KOPT-K1 (cell line): ENCODE data around the gene CTCF.
A peak's percentile ranks its signal among the peaks of the same experiment; 100 is the strongest.

Experiments used
- H3K27ac ChIP-seq: fragments of 200-600 bp; sonication (generic); 2 replicates; pipeline ENCODE4 v1.5.1; 2016; ENCODE audit warnings: antibody characterized with exemption, mild to moderate bottlenecking, low read depth, low read length; ENCODE audit not compliant: poor library complexity, severe bottlenecking
- H3K36me3 ChIP-seq: fragments of 200-600 bp; sonication (generic); 2 replicates; pipeline ENCODE4 v1.5.1; 2017; ENCODE audit warnings: antibody characterized with exemption, mild to moderate bottlenecking, low read length, moderate library complexity; ENCODE audit not compliant: insufficient read depth
- H3K9me3 ChIP-seq: fragments of 200-600 bp; sonication (generic); 2 replicates; pipeline ENCODE4 v1.5.1; 2017; ENCODE audit warnings: antibody characterized with exemption, low read length, mild to moderate bottlenecking; ENCODE audit not compliant: insufficient read depth, poor library complexity, severe bottlenecking

Gene CTCF

DNA sequence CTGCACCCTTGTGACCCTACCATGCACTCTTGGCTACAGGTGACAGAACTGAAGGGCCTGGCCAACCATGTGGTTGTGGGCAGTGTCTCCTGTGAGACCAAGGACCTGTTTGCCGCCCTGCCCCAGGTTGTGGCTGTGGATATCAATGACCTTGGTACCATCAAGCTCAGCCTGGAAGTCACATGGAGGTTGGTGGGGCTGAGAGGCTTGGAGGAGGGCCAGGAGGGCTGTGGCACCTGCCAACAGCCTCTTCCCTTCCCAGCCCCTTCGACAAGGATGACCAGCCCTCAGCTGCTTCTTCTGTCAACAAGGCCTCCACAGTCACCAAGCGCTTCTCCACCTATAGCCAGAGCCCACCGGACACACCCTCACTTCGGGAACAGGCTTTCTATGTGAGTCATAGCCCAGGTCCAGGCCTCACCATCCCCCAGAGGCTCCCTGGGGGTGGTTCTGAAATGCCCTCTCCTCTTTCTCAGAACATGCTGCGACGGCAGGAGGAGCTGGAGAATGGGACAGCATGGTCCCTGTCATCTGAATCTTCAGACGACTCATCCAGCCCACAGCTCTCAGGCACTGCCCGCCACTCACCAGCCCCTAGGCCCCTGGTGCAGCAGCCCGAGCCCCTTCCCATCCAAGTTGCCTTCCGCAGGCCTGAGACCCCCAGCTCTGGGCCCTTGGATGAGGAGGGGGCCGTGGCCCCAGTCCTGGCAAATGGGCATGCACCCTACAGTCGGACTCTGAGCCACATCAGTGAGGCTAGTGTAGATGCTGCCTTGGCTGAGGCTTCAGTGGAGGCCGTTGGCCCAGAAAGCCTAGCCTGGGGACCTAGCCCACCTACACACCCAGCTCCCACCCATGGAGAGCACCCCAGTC is 20.7 kb upstream of the CTCF start:
- Histone ChIP-seq H3K27ac (peak overlapping the region; percentile 32), H3K9me3 (no peaks in the 10 kb centered on the region), H3K36me3 (peaks cover 61% of the 10 kb centered on the region)

DNA sequence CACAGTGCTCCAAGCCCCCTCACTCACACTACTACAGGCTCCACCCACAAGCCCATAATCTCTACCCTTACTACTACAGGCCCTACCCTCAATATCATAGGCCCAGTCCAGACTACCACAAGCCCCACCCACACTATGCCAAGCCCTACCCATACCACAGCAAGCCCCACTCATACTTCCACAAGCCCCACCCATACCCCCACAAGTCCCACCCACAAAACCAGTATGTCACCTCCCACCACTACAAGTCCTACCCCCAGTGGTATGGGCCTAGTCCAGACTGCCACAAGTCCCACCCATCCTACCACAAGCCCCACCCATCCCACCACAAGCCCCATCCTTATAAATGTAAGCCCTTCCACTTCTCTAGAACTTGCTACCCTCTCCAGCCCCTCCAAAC is 19.9 kb upstream of the CTCF start:
- Histone ChIP-seq H3K36me3 (peaks cover 61% of the 10 kb centered on the region), H3K9me3 (no peaks in the 10 kb centered on the region), H3K27ac (peak overlapping the region; percentile 32)

DNA sequence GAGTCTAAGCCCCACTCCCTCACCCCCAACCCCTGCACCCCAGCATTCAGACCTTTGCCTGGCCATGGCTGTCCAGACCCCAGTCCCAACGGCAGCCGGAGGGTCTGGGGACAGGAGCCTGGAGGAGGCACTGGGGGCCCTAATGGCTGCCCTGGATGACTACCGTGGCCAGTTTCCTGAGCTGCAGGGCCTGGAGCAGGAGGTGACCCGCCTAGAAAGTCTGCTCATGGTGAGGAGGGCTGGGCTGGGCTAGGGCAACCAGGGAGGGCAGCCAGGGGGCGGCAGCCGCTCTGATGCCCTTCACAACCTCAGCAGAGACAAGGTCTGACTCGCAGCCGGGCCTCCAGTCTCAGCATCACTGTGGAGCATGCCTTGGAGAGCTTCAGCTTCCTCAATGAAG is 19.3 kb upstream of the CTCF start:
- Histone ChIP-seq H3K36me3 (peaks cover 61% of the 10 kb centered on the region), H3K9me3 (no peaks in the 10 kb centered on the region), H3K27ac (peak overlapping the region; percentile 8)

DNA sequence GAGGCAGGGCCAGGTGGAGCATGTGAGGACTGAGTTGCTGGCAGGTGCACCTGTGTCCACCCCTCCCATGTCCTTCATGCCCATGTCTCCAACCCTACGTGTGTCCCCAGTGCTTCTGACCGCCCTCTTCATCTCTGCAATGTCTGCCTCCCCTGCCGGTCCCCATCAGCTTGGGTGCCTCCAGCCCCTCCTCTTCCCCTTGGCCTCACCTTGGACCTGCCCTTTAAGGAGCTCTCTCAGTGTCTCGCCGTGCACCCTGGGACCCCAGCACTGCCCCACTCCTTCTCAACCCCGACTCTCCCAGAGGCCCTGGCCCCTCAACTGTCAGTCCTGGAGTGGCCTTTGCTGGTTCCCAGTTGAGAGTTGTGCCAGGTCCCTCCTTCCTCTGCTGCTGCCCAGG is 18.7 kb upstream of the CTCF start:
- H3K27ac ChIP-seq = peak overlapping the region; percentile 8
- no peaks in the 10 kb centered on the region for H3K9me3 ChIP-seq
- peaks cover 61% of the 10 kb centered on the region for H3K36me3 ChIP-seq

DNA sequence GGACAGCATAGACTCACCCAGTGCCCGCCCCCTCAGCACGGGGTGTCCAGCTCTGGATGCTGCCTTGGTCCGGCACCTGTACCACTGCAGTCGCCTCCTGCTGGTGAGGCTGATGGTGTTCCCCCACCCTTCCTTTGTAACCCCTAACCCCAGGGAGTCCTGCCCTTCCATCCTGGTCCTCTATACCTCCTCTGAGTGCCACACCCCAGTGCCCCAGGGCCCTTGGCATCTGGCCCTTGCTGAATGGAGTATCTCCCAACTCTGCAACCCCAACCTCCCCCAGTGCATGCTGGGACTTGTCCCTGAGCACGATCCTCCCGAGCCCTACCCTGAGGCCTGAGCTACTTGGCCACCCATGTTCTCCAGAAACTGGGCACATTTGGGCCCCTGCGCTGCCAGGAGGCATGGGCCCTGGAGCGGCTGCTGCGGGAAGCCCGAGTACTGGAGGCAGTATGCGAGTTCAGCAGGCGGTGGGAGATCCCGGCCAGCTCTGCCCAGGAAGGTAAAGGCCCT is 17.9 kb upstream of the CTCF start:
- H3K9me3 ChIP-seq = no peaks in the 10 kb centered on the region
- peak overlapping the region; percentile 99 for H3K27ac ChIP-seq
- H3K36me3 ChIP-seq = peaks cover 59% of the 10 kb centered on the region

DNA sequence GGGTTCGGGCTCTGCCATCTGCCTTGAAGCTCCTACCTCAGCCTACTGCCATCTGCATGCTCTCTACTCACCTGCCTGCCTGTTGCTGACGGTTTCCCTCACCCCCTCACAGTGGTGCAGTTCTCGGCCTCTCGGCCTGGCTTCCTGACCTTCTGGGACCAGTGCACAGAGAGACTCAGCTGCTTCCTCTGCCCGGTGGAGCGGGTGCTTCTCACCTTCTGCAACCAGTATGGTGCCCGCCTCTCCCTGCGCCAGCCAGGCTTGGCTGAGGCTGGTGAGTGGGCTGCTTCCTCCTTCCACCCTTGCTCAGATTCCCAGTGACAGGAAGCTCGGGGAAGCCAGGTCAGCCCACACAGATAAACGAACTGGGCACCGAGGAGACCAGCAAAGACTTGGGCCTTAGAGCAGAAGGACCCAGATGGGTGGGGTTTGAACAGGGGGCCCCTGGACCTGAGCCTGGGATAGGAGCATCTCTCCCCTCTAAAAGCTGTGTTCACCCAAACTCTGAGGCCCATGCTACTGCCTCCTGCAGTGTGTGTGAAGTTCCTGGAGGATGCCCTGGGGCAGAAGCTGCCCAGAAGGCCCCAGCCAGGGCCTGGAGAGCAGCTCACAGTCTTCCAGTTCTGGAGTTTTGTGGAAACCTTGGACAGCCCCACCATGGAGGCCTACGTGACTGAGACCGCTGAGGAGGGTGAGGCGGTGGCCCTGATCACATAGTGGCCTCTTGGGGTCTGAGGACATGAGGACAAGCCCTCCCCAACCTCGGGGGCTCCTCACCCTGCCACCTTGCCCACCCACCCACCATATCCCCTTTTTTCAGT is 17.3 kb upstream of the CTCF start:
- Histone ChIP-seq H3K36me3 (peaks cover 52% of the 10 kb centered on the region), H3K9me3 (no peaks in the 10 kb centered on the region), H3K27ac (peak overlapping the region; percentile 99)

DNA sequence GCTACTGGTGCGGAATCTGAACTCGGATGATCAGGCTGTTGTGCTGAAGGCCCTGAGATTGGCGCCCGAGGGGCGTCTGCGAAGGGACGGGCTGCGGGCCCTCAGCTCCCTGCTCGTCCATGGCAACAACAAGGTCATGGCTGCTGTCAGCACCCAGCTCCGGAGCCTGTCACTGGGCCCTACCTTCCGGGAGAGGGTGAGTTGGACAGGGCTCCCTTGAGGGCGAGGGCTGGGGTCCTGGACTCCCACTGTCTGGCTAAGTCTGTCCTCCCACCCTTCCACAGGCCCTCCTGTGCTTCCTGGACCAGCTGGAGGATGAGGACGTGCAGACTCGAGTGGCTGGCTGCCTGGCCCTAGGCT is 16.7 kb upstream of the CTCF start:
- Histone ChIP-seq H3K27ac (peak overlapping the region; percentile 99), H3K36me3 (peaks cover 46% of the 10 kb centered on the region), H3K9me3 (no peaks in the 10 kb centered on the region)

DNA sequence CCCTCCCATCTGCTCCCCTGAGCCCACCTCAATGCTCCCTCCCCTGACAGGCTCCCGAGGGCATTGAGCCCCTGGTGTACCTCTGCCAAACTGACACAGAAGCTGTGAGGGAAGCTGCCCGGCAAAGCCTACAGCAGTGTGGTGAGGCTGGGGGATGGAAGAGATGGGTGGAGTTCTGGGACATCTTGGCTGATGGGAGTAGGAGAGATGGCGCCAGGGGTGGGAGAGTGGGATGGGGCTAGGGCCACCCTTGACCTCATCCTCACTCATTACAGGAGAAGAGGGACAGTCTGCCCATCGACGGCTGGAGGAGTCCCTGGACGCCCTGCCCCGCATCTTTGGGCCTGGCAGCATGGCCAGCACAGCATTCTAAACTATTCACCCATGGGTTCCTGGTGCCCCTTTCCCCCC is 16.2 kb upstream of the CTCF start:
- Histone ChIP-seq H3K36me3 (peaks cover 42% of the 10 kb centered on the region), H3K27ac (peak overlapping the region; percentile 99), H3K9me3 (no peaks in the 10 kb centered on the region)

DNA sequence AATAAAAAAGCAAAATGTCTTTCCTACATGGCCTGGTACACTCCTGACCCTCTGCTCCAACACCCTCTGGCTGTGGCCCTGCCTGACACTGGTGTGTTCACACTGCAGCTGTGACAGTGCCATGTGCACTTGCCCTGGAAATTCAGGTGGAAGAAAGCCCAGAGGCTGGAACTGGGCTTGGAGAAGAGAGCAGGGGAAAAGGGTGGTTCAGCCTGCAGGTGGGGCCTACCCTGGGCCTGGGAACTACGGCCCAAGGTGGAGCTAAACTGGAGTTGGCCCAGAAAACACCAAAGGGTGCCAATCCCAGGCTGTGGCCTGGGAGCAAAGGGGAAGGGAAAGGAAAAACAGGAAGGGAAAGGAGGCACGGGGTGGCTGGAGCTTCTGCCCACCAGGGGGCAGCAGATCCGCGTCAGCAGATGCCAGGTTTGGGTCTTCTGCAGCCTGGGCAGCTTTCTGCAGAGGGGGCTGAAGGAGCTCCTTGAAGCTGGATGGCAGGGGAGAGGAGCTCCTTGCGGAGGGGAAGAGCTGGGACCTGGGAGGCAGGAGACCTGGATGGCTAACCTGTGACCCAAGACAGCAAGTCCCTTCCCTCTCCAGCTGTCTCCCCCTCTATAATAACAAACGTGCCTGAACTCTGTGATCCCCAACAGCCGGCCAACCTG is 15.4 kb upstream of the CTCF start:
- Histone ChIP-seq H3K36me3 (peaks cover 34% of the 10 kb centered on the region; the same call in 1 of the 2 replicates), H3K9me3 (no peaks in the 10 kb centered on the region), H3K27ac (peak overlapping the region; percentile 99)

DNA sequence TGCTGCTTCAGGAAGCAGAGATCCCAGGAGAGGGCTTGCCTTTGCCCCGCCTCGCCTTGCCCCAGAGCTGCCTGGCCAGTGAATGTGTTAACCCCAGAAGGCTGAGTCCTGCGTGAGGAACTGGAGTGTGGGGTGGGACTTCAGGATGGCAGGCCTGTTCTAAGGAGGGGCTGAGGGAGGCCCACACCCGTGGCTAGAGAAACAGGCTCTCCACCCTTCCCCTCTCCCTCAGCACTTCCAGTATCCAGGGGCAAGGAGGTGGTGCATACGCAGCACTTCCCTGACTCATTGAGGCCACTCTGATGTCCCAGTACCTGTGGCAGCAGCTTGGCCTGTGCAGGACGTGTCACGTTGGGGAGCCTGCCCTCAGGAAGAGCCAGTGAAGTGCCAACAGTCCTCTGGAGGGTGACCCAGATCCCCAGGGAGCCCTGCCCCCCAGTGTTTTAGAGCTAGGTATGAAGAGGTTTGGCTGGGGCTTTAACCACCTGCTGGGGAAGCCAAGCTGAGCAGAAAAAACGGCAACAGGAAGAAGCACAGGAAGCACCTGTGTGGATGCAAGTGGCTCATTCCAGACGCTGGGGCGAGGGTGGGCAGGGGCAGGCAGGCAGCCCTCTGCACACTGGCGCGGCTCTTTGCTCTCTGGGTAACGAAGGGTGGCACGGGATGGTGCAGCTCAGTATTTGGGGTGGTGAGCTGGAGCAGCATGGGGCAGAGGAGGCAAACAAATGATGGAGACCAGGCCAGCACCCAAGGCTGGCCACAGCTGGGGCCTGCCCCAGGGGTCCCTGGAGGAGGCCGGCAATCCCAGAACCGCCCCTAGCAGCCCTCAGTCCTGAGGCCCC is 14.7 kb upstream of the CTCF start:
- H3K9me3 ChIP-seq = no peaks in the 10 kb centered on the region
- peak overlapping the region; percentile 99 for H3K27ac ChIP-seq
- peaks cover 28% of the 10 kb centered on the region; the same call in 1 of the 2 replicates for H3K36me3 ChIP-seq

DNA sequence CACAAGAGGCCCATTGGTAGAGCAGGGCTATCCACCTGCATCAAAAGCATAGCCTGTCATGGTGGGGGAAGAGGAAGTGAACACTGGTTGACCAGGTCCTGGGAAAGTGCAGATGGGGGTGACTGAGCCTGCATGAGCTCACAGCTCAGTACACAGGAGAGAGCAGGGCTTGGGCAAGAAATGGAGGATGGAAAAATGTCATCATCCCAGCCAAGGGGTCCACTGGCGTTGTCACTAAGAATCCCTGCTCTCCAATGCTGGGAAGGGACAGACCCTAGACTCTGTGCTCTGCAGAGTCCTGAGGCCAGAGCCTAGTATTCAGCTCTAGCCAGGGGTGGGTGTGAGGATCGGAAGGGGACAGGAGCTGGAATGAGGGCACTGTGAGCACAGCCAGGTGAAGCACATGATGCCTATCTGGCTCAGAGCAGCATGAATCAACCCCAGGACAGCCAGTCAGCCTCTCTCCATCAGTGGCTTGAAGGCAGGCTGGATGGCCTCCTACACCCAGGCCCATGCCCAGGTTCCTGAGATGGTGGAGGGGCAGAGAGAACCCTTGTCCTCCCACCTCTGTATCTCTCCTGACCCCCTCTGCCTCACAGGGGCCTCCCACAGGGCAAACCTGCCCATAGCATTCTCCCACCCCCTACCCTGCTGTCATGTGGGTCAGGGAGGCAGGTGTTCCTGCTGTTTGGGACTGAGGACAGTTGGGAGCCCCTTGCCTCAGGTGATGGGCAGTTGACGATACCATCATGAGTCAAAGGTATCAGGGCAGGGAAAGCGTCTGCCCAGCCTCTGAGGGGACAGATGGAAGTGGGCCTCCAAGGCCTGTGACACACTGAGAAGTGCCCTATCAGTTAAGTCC is 13.8 kb upstream of the CTCF start:
- Histone ChIP-seq H3K36me3 (peaks cover 22% of the 10 kb centered on the region; the same call in 1 of the 2 replicates), H3K27ac (peak overlapping the region; percentile 99), H3K9me3 (no peaks in the 10 kb centered on the region)

DNA sequence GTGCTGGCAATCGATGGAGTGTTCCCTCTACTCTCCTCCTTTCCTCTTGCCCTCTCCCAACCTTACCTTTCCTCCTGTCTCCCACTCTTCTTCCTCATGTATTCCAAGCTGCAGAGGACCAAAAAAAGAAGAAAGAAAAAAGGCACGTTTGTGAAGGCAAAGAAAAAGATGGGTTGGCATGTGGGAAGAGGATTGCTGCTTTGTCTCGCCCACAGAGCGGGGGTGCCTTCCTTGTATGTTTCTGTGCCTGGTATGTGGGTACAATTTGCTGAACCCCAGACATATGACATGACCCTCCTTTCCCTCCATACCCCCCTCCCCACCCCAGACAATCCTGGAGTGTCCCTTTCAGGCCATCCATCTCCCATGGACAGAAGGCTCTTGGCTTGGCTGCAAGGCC is 13.1 kb upstream of the CTCF start:
- no peaks in the 10 kb centered on the region for H3K9me3 ChIP-seq
- H3K27ac ChIP-seq = peak overlapping the region; percentile 99
- H3K36me3 ChIP-seq = peaks cover 19% of the 10 kb centered on the region; the same call in 1 of the 2 replicates

DNA sequence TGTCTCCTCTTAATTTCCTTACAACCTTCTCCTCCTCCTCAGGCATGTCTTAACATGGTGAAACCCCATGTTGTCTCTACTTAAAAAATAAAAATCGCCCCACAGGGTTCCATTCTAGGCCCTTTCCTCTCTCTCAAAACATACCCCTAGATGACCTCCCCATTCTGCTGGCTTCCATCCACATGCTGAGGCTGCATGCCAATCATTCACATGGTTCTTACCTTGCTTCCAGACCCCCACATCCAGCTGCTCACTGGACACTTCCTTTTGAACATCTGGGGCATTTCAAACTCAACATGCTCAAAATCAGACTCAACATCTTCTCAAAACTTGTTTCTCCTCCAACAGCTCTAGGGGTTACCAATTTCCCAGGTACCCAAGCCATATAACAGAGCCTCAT is 12.4 kb upstream of the CTCF start:
- peaks cover 14% of the 10 kb centered on the region; the same call in 1 of the 2 replicates for H3K36me3 ChIP-seq
- H3K27ac ChIP-seq = peak overlapping the region; percentile 99
- no peaks in the 10 kb centered on the region for H3K9me3 ChIP-seq
